ENCODE data around the gene CCDC57. TPM values are rescaled to one million over a fixed set of nuclear protein-coding genes. Genes with fewer than 3 reads are reported as not detected.
A peak's percentile ranks its signal among the peaks of the same experiment; 100 is the strongest.
"Not testable (repeated sequence)": the region's sequence is repeated elsewhere in the genome, so short reads cannot be mapped to it uniquely, and the experiment has no call there.

Gene CCDC57
- total RNA-seq, 4 donors from 2014 or later, result 23.5 to 87.5 (median 48.3) TPM

GRCh38 chr17:82215972-82216300 is 3.3 kb upstream of the CCDC57 start:
- DNase-seq, result no peak
- H3K4me3 ChIP-seq, result no peak overlapping the region
- no peaks in the 10 kb centered on the region for H3K36me3 ChIP-seq
- no peaks in the 10 kb centered on the region for H3K9me3 ChIP-seq
- intact Hi-C loops (cut with DNase I; ENCODE audit: low total_unique reads), result no loop called here
- no peak for TF ChIP-seq EP300 (IDR thresholded peaks at IDR 0.05; ENCODE audit: low read depth)
- TF ChIP-seq POLR2AphosphoS5 (IDR thresholded peaks at IDR 0.05), result no peak
- TF ChIP-seq POLR2A (IDR thresholded peaks at IDR 0.05), result no peak
- no peak for TF ChIP-seq CTCF (IDR thresholded peaks at IDR 0.05)
- H3K27me3 ChIP-seq, result no peaks in the 10 kb centered on the region
- in situ Hi-C loops (cut with MboI; ENCODE audit: low pct_ligation_motif_present in 1 of 4, low pct_unique_long_range_greater_than_20kb in 1 of 4, low sequenced_read_pairs in 3 of 4), result no loop called here
- peaks cover 27 to 42% (median 34%) of the 10 kb centered on the region in 4 donors for H3K4me1 ChIP-seq
- WGBS, 2 donors (ENCODE audit: low coverage in 1 of 2), result 90% methylated on average over 12 of the region's 12 CpGs; no CpG with 5 or more reads in 1 of the 2 donors
- peak overlapping the region; percentile 73 to 80 (median 77) for H3K27ac ChIP-seq

GRCh38 chr17:82215095-82215971 is 2.7 kb upstream of the CCDC57 start:
- intact Hi-C loops (cut with DNase I; ENCODE audit: low total_unique reads), result no loop called here
- no peak overlapping the region for H3K4me3 ChIP-seq
- TF ChIP-seq POLR2A (IDR thresholded peaks at IDR 0.05), result no peak
- no peak for TF ChIP-seq POLR2AphosphoS5 (IDR thresholded peaks at IDR 0.05)
- no peak for TF ChIP-seq CTCF (IDR thresholded peaks at IDR 0.05)
- no peak for TF ChIP-seq EP300 (IDR thresholded peaks at IDR 0.05; ENCODE audit: low read depth)
- peaks cover 27 to 42% (median 34%) of the 10 kb centered on the region in 4 donors for H3K4me1 ChIP-seq
- peak overlapping the region; percentile 73 to 80 (median 77) for H3K27ac ChIP-seq
- 67 to 78% methylated on average over 2 to 22 of the region's 25 CpGs for WGBS, 2 donors (ENCODE audit: low coverage in 1 of 2)
- H3K9me3 ChIP-seq, result no peaks in the 10 kb centered on the region
- H3K27me3 ChIP-seq, result no peaks in the 10 kb centered on the region
- H3K36me3 ChIP-seq, result no peaks in the 10 kb centered on the region
- DNase-seq, result no peak
- in situ Hi-C loops (cut with MboI; ENCODE audit: low pct_ligation_motif_present in 1 of 4, low pct_unique_long_range_greater_than_20kb in 1 of 4, low sequenced_read_pairs in 3 of 4), result no loop called here

DNA sequence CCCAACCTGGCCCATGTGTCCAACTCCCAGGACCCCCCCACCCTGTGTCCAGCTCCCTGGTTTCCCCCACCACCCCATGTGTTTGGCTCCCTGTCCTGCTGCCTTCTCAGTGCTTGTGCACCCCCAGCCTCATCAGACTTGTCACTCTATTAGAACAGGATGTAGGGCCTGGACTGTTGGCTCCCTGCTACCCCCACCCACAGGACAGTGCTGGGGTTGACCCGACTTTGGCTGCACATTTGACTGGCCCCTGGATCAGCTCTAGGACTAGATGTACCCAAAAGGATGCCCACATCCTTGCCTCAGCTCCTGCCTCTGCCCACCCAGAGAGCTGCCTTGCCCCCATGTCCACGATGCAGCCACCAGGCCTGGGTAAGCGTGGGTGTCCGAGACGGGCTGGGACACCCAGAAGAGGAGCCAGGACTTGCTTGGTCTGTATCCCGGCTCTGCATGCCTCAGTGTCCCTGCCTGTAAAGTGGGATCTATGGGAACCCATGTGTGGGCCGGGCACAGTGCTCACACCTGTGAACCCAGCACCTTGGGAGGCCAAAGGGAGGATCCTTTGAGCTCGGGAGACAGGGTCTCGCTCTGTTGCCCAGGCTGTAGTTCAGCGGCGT is 1.5 kb upstream of the CCDC57 start:
- TF ChIP-seq CTCF (IDR thresholded peaks at IDR 0.05), result no peak
- TF ChIP-seq POLR2A (IDR thresholded peaks at IDR 0.05), result no peak
- no peak for TF ChIP-seq POLR2AphosphoS5 (IDR thresholded peaks at IDR 0.05)
- TF ChIP-seq EP300 (IDR thresholded peaks at IDR 0.05; ENCODE audit: low read depth), result no peak
- H3K36me3 ChIP-seq, result no peaks in the 10 kb centered on the region
- no peaks in the 10 kb centered on the region for H3K9me3 ChIP-seq
- in situ Hi-C loops (cut with MboI; ENCODE audit: low pct_ligation_motif_present in 1 of 4, low pct_unique_long_range_greater_than_20kb in 1 of 4, low sequenced_read_pairs in 3 of 4), result no loop called here
- H3K4me1 ChIP-seq, result peaks cover 27 to 42% (median 34%) of the 10 kb centered on the region in 4 donors
- no peak for DNase-seq
- H3K27ac ChIP-seq, result no peak overlapping the region
- H3K27me3 ChIP-seq, result no peaks in the 10 kb centered on the region
- intact Hi-C loops (cut with DNase I; ENCODE audit: low total_unique reads), result no loop called here
- WGBS, 2 donors (ENCODE audit: low coverage in 1 of 2), result 88% methylated on average over 10 of the region's 11 CpGs; no CpG with 5 or more reads in 1 of the 2 donors
- no peak overlapping the region for H3K4me3 ChIP-seq

GRCh38 chr17:82213251-82214011 is 789 bp upstream of the CCDC57 start:
- in situ Hi-C loops (cut with MboI; ENCODE audit: low pct_ligation_motif_present in 1 of 4, low pct_unique_long_range_greater_than_20kb in 1 of 4, low sequenced_read_pairs in 3 of 4) (no loop called here), intact Hi-C loops (cut with DNase I; ENCODE audit: low total_unique reads) (no loop called here)
- Histone ChIP-seq H3K4me1 (peaks cover 27 to 42% (median 34%) of the 10 kb centered on the region in 4 donors), H3K36me3 (no peaks in the 10 kb centered on the region), H3K4me3 (peak overlapping the region; percentile 70 to 100 (median 78)), H3K27ac (peak overlapping the region; percentile 83 to 91 (median 89)), H3K27me3 (no peaks in the 10 kb centered on the region), H3K9me3 (no peaks in the 10 kb centered on the region)
- peak; percentile 43 for DNase-seq
- TF ChIP-seq EP300 (IDR thresholded peaks at IDR 0.05; ENCODE audit: low read depth) (no peak), POLR2A (IDR thresholded peaks at IDR 0.05) (no peak), CTCF (IDR thresholded peaks at IDR 0.05) (no peak)
- WGBS, 2 donors (ENCODE audit: low coverage in 1 of 2), result 13% methylated on average over 16 of the region's 37 CpGs; no CpG with 5 or more reads in 1 of the 2 donors

GRCh38 chr17:82210655-82211054 is 2.0 kb downstream of the CCDC57 start:
- 94 to 100% methylated on average over 6 to 11 of the region's 11 CpGs for WGBS, 2 donors (ENCODE audit: low coverage in 1 of 2)
- H3K9me3 ChIP-seq; DNase-seq; in situ Hi-C loops (cut with MboI; ENCODE audit: low pct_ligation_motif_present in 1 of 4, low pct_unique_long_range_greater_than_20kb in 1 of 4, low sequenced_read_pairs in 3 of 4); intact Hi-C loops (cut with DNase I; ENCODE audit: low total_unique reads); H3K4me3 ChIP-seq; H3K36me3 ChIP-seq; H3K27ac ChIP-seq; H3K27me3 ChIP-seq: not testable (repeated sequence)
- peaks cover 15 to 33% (median 24%) of the 10 kb centered on the region in 4 donors for H3K4me1 ChIP-seq

Data from transverse colon (tissue), 4 donors.